Chondrocyte (in vitro differentiated cells): ENCODE results near the gene LRRC70. TPM values are rescaled to one million over a fixed set of nuclear protein-coding genes. Genes with fewer than 3 reads are reported as not detected.
"Not testable (repeated sequence)": the region's sequence is repeated elsewhere in the genome, so short reads cannot be mapped to it uniquely, and the experiment has no call there.

ENCODE experiments used
- DNase-seq: peaks from one replicate; pipeline ENCODE4 v3.0.0; 2021; ENCODE audit warnings: mixed read lengths, low spot score
- H3K27ac Mint-ChIP-seq: one replicate; pipeline ENCODE4 v1.8.0; 2021; ENCODE audit warnings: mild to moderate bottlenecking, moderate library complexity, mixed read lengths; ENCODE audit not compliant: unreplicated experiment
- H3K27me3 Mint-ChIP-seq: 2 replicates; pipeline ENCODE4 v1.8.0; 2021; ENCODE audit warnings: low read depth, mixed read lengths
- H3K36me3 Mint-ChIP-seq: 2 replicates; pipeline ENCODE4 v1.8.0; 2021; ENCODE audit warnings: low read depth, mixed read lengths
- H3K4me1 Mint-ChIP-seq: 2 replicates; pipeline ENCODE4 v1.8.0; 2021; ENCODE audit warnings: low read depth, mild to moderate bottlenecking, mixed read lengths
- H3K4me3 Mint-ChIP-seq: one replicate; pipeline ENCODE4 v1.8.0; 2021; ENCODE audit warnings: mild to moderate bottlenecking, moderate library complexity, mixed read lengths; ENCODE audit not compliant: unreplicated experiment
- H3K9me3 Mint-ChIP-seq: 2 replicates; pipeline ENCODE4 v1.8.0; 2021; ENCODE audit warnings: low read depth, mixed read lengths
- total RNA-seq: library from RNA; stranded (reverse); gene quantifications from 3 replicates; pipeline ENCODE4 v1.2.1, GENCODE V29; 2021
- TF ChIP-seq, protein P1 (sequence below): fragments of 200-600 bp; sonication (generic); IDR thresholded peaks from 2 replicates; pipeline ENCODE4 v1.5.0; 2021; ENCODE audit warnings: antibody characterized with exemption, mild to moderate bottlenecking, moderate library complexity

LRRC70 gene
- total RNA-seq, 1 donor from 2014 or later = 0.20 TPM

DNA sequence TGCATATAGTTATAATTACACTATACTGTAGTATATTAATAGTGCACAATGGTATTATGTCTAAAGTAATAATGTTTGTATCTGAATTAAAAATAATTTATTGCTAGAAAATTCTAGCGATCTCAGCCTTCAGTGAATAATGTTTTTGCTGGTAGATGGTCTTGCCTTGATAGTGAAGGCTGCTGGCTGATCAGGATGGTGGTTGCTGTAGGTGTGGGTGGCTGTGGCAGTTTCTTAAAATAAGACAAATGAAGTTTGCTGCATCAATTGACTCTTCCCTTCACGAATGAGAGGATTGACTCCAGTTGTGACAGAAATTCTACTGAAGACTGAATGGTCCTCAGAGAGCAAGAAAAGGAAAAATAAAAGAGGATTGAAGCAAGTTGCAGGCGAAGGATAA lies 19.7 kb upstream of the LRRC70 start:
- no peaks in the 10 kb centered on the region for H3K27me3 Mint-ChIP-seq

DNA sequence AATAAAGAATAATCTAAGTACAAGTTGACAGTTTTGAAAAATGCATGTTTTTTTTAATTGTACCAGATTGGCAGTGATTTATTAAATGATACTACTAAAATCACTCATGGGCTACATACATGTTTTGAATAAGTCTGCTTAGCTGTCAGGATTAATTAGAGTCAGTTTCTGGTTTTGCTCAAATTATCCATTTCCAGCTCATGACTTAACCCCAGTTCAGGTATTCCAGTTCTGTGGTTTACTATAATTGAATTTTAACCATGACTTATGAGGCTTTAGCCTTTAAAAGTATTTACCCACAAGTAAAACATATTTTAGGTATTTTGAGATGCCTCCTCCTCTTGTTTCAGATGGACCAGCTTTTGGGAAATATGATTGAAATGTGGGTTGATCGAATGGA lies 17.8 kb upstream of the LRRC70 start:
- Mint-ChIP-seq H3K9me3 (peaks cover 5% of the 10 kb centered on the region), H3K4me3 (no peak overlapping the region), H3K27ac (no peak overlapping the region), H3K36me3 (peaks cover 5% of the 10 kb centered on the region), H3K27me3 (no peaks in the 10 kb centered on the region), H3K4me1 (no peaks in the 10 kb centered on the region)
- no peak for DNase-seq
- TF ChIP-seq, protein P1, sequence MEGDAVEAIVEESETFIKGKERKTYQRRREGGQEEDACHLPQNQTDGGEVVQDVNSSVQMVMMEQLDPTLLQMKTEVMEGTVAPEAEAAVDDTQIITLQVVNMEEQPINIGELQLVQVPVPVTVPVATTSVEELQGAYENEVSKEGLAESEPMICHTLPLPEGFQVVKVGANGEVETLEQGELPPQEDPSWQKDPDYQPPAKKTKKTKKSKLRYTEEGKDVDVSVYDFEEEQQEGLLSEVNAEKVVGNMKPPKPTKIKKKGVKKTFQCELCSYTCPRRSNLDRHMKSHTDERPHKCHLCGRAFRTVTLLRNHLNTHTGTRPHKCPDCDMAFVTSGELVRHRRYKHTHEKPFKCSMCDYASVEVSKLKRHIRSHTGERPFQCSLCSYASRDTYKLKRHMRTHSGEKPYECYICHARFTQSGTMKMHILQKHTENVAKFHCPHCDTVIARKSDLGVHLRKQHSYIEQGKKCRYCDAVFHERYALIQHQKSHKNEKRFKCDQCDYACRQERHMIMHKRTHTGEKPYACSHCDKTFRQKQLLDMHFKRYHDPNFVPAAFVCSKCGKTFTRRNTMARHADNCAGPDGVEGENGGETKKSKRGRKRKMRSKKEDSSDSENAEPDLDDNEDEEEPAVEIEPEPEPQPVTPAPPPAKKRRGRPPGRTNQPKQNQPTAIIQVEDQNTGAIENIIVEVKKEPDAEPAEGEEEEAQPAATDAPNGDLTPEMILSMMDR = no peak

More for the DNA sequence above, 19.7 kb upstream of the LRRC70 start:
- TF ChIP-seq, protein P1 = no peak
- Mint-ChIP-seq H3K4me1 (no peaks in the 10 kb centered on the region), H3K9me3 (no peaks in the 10 kb centered on the region), H3K4me3 (no peak overlapping the region), H3K36me3 (peaks cover 6% of the 10 kb centered on the region), H3K27ac (no peak overlapping the region)
- DNase-seq = no peak

DNA sequence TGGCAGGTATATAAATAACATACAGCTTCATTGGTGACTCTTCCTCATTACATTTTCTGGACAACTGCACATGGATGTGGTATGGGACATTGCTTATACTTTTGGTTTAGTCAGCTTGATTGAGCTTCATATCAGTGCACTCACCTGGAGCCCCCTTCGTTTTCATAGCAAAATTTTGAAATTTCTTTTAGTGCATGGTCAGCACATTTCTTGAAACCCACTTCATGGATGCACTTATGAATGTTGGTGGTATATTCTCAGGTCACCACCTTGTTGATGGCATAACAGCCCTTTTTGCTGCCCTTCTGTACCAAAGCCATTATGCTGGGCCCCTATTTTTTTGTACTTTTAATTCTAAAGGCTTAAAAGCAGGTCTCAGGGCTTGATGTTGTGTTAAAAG lies 16.7 kb upstream of the LRRC70 start:
- H3K27ac Mint-ChIP-seq = no peak overlapping the region
- TF ChIP-seq, protein P1 = no peak
- H3K9me3 Mint-ChIP-seq = peaks cover 6% of the 10 kb centered on the region
- no peak overlapping the region for H3K4me3 Mint-ChIP-seq
- H3K27me3 Mint-ChIP-seq = no peaks in the 10 kb centered on the region
- no peaks in the 10 kb centered on the region for H3K4me1 Mint-ChIP-seq
- H3K36me3 Mint-ChIP-seq = peaks cover 7% of the 10 kb centered on the region
- DNase-seq = no peak

DNA sequence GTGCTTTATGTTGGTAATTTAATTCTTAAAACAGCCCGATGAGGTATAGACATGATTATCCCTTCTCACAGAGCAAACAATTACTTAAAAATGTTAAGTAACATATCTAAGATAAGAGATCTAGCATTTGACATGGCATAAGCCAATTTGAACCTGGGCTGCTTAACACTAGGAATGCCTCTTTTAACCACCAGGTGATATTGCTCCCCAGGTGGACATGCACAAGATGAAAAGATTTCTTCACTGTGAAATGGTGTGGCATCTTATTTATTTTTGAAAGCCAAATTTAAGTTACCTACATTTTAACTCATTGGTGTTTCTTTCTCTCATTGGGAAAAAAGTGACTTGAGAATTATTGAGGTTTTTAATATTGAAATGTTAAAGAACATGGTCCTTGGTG lies 15.8 kb upstream of the LRRC70 start:
- Mint-ChIP-seq H3K9me3 (peaks cover 13% of the 10 kb centered on the region), H3K4me3 (no peak overlapping the region), H3K27ac (no peak overlapping the region), H3K4me1 (no peaks in the 10 kb centered on the region), H3K36me3 (peaks cover 13% of the 10 kb centered on the region), H3K27me3 (no peaks in the 10 kb centered on the region)
- TF ChIP-seq, protein P1 = no peak
- no peak for DNase-seq

DNA sequence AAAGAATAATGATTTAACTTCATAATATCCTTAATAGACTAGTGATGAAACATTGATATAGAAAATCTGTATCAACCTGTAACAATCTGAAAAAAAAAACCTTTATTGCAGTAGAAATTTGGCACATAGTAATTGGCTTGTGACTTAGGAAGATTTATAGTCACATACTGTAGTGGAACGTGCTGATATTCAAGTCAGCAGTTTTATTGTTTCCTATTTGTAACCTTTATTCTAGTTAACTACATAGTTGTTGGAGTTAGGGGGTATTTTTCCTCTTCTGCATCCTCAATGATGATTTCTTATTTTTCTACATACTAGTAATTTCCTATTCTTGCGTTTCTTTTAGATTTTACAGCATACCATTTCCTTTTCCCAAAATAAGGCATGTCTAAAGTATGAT lies 14.5 kb upstream of the LRRC70 start:
- H3K4me3 Mint-ChIP-seq = no peak overlapping the region
- TF ChIP-seq, protein P1 = no peak
- no peaks in the 10 kb centered on the region for H3K27me3 Mint-ChIP-seq
- no peak overlapping the region for H3K27ac Mint-ChIP-seq
- peaks cover 22% of the 10 kb centered on the region for H3K36me3 Mint-ChIP-seq
- DNase-seq = no peak
- H3K9me3 Mint-ChIP-seq = peaks cover 13% of the 10 kb centered on the region
- H3K4me1 Mint-ChIP-seq = peaks cover under 1% of the 10 kb centered on the region

DNA sequence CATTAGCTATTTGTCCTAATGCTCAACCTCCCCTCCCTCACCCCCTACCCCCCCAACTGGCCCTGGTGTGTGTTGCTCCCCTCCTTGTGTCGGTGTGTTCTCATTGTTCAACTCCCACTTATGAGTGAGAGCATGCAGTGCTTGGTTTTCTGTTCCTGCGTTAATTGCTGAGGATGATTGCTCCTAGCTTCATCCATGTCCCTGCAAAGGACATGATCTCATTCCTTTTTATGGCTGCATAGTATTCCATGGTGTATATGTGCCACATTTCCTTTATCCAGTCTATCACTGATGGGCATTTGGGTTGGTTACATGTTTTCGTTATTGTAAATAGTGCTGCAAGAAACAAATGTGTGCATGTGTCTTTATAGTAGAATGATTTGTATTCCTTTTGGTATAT lies 12.9 kb upstream of the LRRC70 start:
- Mint-ChIP-seq H3K9me3 (peaks cover 13% of the 10 kb centered on the region), H3K36me3 (peaks cover 22% of the 10 kb centered on the region)
- not testable (repeated sequence) for DNase-seq, H3K27me3 Mint-ChIP-seq, H3K4me3 Mint-ChIP-seq, H3K27ac Mint-ChIP-seq, H3K4me1 Mint-ChIP-seq
